C1 segment of cervical spinal cord (tissue), 14 donors: ENCODE results near the gene ANXA2.
"Not testable (repeated sequence)": the region's sequence is repeated elsewhere in the genome, so short reads cannot be mapped to it uniquely, and the experiment has no call there.

Experiments
- DNase-seq, 14 donors: peaks; one replicate each; lab custom pipeline; 2025; lab: John Stamatoyannopoulos, UW

Gene ANXA2

GRCh38 chr15:60397772-60398445 is at the start of gene ANXA2:
Gene ANXA2 (minus strand): TSS chr15:60397986. CDS start chr15:60386075, 11,911 bp downstream.
- DNase-seq: peak in 6 of 14 donors; percentile 12 to 74 (median 29)

DNA sequence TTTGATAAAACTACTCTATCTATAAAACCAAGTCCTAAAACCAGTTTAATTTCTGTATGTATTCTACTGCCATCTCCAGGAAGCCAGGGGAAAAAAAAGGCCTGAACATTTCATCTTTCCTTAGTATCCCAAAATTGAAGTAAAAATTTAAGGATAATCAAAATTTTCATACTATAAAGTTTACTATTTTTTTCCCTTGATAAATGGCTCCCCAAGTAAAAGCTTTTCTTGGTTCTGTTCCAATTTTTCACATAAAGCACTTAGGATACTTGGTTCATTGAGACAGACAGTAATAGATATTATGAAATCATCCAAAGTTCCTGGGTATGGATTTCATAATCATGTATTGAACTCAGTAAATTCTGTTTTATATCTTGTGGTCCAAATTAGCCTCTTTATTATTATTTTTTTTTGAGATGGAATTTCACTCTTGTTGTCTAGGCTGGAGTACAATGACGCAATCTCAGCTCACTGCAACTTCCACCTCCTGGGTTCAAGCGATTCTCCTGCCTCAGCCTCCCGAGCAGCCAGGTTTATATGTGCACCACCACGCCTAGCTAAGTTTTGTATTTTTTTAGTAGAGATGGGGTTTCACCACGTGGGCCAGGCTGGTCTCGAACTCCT is 46.6 kb upstream of the ANXA2 start:
- DNase-seq: no peak

DNA sequence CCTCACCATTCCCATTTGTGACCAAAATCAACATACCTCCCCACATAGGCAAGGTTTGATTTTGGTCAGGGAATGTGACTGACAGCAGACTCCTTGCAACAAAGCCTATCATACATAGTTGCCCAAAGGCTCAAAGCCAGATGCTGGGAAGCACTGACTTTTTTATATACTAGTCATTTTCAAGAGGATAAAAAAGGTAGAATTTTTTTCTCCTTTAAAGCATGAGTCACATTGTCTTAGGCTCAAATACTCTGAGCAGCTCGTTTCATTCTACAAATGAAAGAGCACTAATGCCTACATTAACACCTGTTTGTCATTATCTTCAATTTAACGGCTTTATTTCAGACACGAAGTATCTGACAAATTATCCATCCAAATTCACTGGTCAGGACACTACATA is 45.0 kb upstream of the ANXA2 start:
- DNase-seq: no peak

DNA sequence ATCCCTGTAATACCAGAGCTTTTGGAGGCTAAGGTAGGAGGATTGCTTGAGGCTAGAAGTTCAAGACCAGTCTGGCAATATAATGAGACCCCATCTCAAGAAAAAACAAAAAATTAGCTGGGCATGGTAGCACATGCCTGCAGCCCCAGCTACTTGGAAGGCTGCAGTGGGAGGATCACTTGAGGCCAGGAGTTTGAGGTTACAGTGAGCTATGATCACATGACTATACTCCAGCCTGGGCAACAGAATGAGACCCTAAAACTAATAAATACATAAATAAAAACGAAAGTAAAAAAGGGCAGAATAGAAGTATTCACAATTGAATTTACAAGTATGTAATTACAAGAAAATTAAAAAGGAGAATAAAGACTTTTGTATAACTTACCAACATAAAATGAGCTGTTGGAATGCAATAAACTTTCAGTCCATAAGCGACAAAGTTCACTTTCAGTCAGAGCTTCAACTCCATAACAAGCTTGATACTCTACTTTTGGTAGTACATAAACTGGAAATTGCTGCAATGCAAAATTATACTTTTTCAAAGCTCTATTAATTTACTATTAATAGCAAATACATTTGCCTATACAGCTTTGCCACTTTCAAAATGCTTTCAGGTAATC is 44.4 kb upstream of the ANXA2 start:
- no peak for DNase-seq

- DNase-seq: no peak
Observed at GRCh38 chr15:60441331-60441730, 43.5 kb upstream of the ANXA2 start.

DNA sequence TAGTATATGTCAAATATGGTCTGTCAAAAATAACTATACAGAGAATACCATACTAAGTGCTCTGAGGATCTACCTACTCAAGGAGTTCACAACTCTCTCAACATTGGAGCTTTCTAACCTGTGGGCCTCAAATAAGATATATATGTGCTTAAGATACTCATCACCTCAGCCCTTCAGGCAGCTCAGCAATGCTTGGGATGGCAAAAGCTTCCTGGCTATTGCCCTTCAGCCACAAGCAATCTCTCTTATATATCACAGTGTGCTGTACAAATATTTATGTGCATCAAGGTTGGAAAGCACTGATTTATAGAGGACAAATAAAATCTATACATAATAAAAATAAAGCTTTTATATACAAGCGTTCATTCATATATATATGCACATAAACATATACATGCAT is 40.9 kb upstream of the ANXA2 start:
- no peak for DNase-seq

GRCh38 chr15:60428935-60429334 is 31.1 kb upstream of the ANXA2 start:
- no peak for DNase-seq

GRCh38 chr15:60426870-60427508 is 29.2 kb upstream of the ANXA2 start:
- DNase-seq: no peak

- no peak for DNase-seq
Observed at GRCh38 chr15:60425461-60425860, 27.7 kb upstream of the ANXA2 start.

DNA sequence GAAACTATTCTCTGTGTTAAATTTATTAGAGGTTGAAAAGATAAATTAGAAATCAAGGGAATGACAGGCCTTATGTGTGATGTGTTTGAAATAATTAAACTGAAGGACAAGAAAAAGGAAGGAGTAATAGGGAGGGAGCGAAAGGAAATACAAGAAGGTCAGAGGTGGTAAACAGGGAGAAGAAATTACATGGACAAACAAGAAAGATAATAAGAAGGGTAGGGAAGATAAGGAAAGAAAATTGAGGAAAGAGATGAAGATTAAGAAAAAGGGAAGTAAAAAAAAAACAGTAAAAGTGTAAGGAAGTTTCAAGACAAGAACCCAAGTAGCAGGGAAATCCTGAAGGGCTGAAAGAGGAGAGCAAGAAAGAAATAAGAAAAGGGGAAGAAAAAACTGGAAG is 26.2 kb upstream of the ANXA2 start:
- no peak for DNase-seq

GRCh38 chr15:60423537-60423936 is 25.8 kb upstream of the ANXA2 start:
- no peak for DNase-seq

DNA sequence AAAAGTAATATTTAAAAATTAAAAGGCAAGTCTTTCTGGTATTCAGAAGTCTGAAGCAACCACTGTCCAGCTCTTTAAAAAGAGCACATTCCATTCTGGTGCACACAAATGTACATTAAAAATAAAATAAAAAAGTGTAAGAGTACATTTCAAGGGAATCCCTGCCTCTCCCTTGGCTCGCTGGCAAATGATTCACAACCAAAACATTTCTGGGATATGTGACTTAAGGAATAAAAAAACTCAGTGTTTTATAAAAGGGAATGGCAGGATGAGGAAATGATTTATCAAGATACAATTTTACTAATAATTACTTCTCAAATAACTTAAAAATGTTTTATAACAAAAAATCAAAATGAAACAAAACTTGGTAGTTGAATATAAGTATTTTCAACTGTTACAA is 23.8 kb upstream of the ANXA2 start:
- no peak for DNase-seq

- DNase-seq: no peak
Observed at GRCh38 chr15:60420203-60420716, 22.5 kb upstream of the ANXA2 start.

DNA sequence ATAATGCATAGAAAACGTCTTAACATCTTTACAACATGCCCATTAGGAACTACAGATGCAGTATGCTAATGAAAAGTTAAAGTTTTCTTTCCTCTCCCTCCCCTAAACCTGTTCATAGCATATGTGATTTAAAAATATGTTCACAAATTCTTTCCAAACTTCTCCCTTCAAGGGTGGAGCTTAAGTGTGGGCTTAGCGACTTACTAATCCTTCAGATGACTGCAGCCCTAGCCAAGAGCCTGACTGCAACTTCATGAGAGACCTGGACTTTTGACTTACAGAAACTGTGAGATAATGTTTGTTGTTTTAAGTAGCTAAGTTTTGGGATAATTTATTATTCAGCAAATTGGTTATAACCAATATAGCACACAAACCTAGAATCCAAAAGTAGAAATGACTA is 22.0 kb upstream of the ANXA2 start:
- DNase-seq: no peak

DNA sequence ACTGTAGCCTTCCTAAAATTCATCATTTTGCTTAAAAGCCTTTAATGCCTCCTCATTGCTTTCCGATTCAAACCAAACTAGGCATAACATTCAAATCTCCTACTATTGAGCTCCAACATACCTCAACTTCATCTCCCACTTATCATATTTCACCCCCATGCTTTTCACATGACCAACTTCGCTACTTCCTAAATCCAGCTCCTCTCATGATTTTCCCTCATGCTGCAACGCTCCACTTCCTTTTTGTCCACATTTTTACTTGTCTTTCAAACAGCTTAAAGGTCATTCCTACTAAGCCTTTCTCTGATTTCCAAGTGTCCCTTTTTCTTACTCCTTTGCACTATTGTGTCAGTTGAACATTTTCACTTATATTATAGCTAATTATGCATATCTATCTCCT is 20.3 kb upstream of the ANXA2 start:
- DNase-seq: no peak

GRCh38 chr15:60417112-60417511 is 19.3 kb upstream of the ANXA2 start:
- no peak for DNase-seq

GRCh38 chr15:60416484-60416883 is 18.7 kb upstream of the ANXA2 start:
- DNase-seq: no peak

DNA sequence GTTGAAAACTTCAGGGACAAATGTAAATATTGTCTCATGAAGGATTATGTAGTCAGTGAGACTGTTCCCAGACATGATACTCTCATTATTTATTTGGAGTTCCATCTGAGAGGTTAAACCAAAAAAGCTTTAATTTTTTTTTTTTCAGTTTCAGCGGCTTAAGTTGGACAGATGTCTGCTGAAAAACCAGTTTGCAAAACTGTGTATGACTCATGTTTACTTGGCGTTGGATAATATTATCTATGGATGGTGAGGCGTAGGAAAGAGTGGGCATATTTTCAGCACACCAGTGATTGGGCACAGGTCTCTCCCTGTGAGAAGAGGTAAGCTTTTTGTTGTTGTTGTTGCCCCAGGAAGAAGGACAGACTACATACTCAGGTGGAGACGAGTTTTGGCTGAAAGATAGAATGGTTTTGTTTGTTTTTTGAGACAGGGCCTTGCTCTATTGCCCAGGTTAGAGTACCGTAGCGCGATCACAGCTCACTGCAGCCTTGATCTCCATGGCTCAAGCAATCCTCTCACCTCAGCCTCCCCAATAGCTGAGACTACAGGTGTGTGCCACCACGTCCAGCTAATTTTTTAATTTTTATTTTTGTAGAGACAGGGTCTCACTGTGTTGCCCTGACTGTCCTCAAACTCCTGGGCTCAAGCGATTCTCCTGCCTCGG is 16.4 kb upstream of the ANXA2 start:
- DNase-seq: no peak

DNA sequence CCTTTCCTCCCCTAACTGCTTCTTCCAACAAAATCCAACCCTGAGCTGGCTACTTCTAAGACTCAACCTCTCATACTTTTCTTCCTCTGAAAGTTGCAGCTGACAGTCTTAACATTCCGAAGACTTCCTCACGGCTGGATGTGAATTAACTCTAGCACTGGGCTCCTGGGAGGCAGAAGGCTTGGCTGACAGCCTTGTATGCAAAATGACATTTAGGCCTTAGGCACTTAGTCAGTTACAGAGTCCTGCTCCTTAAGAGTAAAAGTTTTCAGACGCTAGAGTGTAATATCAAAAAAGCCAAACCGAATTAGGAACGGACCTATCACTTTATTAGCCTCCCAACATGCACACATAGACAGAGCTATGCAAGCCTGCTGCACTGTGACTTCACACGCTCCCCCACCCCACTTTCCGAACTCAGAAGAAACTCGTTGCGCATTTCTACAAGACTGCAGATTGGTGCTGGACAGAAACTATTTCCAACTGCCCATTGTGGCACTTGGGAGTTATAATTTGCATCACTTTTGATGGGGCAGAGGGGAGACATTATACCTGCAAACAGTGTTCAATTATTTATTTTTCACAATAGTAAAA is 15.5 kb upstream of the ANXA2 start:
- DNase-seq: no peak

DNA sequence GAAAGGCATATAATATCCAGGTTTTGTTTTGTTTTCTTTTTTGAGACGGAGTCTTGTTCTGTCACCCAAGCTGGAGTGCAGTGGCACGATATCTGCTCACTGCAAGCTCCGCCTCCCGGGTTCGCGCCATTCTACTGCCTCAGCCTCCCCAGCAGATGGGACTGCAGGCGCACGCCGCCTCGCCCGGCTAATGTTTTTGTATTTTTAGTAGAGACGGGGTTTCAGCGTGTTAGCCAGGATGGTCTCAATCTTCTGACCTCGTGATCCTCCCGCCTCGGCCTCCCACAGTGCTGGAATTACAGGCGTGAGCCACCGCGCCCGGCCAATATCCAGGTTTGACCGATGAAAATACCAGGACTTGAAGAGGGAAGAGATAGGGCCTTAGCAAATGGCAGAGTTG is 15.0 kb upstream of the ANXA2 start:
- DNase-seq: not testable (repeated sequence)

DNA sequence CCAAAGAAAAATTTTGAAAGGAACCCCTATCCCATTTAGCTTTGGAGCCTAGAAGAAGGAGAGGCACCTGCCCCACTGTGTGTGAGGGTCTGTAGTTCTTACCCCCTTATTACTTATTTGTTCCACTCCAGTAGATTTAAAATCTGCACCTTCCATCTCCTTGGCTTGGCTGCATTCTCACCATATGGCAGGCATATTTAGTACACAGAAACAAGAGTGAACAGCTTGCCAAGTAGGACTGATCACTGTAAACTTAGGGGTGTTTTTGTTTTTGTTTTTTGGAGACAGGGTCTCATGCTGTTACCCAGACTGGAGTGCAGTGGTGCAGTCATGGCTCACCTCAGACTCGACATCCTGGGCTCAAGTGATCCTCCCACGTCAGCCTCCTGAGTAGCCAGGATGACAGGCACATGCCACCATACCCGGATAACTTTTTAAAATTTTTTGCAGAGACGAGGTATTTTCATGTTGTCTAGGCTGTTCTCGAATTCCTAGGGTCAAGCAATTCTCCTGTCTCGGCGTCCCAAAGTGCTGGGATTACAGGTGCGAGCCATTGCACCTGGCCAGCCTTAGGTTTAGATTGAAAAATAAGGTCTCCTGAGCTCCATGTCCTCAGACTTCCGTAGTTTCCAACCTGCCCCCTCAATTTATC is 14.1 kb upstream of the ANXA2 start:
- no peak for DNase-seq
